Dermis blood vessel endothelial cell (primary cell): Measurements from ENCODE around the gene ZNF350. TPM values are rescaled to one million over a fixed set of nuclear protein-coding genes. Genes with fewer than 3 reads are reported as not detected.
A peak's percentile ranks its signal among the peaks of the same experiment; 100 is the strongest.
"Not testable (repeated sequence)": the region's sequence is repeated elsewhere in the genome, so short reads cannot be mapped to it uniquely, and the experiment has no call there.

Experiments
- DNase-seq: peaks from one replicate; pipeline ENCODE4 v3.0.0; 2010
- total RNA-seq: library from RNA; depleted of rRNA; stranded (reverse); fragments of >200 nt; gene quantifications from 2 replicates; pipeline ENCODE4 v1.2.3, GENCODE V29; 2014

The ZNF350 gene
- total RNA-seq, 1 donor from 2014 or later: 14.8 TPM

DNA sequence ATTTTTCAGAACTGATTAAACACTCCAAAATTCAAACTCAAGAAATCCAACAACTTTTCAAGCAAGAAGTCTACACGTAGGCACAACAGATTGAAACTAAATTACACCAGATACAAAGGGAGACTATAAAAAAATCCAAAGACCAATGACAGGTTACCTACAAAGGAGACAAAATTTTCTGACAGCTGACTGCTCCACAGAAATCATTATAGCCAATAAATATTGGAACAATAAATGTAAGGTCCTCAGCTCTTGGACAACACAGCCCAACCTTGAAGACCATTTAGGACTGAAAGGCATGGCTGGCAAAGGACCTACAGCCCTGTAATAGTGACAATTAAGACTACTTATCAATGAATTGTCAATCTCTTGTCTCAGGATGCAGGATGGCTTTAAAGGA lies 15.9 kb downstream of the ZNF350 start:
- DNase-seq: no peak

DNA sequence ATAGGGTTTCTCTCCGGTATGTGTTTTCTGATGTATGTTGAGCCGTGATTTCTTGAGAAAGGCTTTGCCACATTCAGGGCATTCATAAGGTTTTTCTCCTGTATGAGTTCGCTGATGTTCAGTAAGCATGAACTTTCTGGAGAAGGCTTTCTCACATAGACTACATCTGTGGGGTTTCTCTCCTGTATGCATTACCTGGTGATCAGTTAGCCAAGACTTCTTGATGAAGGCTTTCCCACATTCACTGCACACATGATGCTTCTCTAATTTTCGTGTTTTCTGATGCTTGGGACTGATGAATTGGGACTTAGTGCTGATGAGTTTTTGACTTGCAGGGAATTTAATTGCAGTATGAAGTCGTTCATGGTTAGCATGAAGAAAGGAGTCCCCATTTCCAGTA lies 21.1 kb downstream of the ZNF350 start:
- no peak for DNase-seq

DNA sequence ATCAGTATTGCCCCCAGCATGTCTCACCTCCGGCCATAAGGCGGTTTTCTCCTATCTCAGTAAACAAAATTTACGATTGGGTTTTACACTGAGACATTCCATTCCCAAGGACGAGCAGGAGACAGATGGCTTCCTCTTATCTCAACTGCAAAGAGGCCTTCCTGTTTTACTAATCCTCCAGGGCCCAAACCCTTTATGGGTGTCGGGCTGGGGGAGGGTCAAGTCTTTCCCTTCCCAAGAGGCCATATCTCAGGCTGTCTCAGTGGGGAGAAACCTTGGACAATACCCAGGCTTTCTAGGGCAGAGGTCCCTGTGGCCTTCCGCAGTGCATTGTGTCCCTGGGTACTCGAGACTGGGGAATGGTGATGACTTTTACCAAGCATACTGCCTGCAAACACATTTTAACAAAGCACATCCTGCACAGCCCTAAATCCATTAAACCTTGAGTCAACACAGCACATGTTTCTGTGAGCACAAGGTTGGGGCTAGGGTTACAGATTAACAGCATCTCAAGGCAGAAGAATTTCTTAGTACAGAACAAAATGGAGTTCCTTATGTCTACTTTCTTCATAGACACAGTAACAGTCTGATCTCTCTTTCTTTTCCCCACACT lies 25.9 kb downstream of the ZNF350 start:
- DNase-seq: not testable (repeated sequence)

DNA sequence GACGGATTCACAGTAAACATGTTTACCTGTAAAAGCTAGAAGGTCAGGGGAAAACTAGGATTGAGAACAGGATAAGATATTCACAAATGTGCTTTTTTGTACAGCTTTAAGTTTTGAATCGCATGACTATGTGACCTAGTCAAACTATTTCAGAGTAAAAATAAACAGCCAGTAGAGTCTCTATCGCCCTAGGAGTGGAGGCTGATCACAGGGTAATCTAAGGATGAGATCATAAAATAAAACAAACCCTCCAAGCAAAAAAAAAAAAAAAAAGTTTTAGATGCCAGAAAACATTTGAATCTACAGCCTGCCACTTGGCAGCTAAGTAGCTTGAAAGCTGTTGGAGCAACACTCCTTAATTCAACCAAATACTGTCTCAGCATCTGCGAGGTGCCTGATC lies 26.8 kb downstream of the ZNF350 start:
- DNase-seq: no peak

- DNase-seq: not testable (repeated sequence)
These were observed 28.8 kb downstream of the ZNF350 start for GRCh38 chr19:51957846-51958245.

GRCh38 chr19:51948975-51949374 lies 37.7 kb downstream of the ZNF350 start:
- DNase-seq: peak; percentile 5

DNA sequence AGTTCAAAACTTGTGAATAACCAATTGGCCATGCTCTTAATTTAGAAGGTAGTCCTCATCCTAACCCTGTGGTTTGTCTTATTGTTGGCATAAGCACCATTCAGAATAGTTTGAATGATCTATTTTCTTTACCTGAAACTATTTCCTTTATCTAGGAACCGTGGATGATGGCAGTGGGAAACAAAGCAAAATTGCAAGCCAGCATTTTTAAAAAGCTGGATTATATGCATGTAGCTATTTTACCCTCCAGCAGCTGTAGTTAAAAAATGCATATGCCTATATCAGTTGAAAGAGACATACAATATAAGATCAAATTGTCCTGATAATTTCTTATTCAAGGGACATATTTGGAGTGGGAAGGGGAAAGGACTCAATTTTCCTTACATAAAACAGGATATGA lies 40.0 kb downstream of the ZNF350 start:
- no peak for DNase-seq

- no peak for DNase-seq
These were observed 41.7 kb downstream of the ZNF350 start for GRCh38 chr19:51944798-51945552.

- no peak for DNase-seq
These were observed 47.7 kb downstream of the ZNF350 start for GRCh38 chr19:51938936-51939335.

- DNase-seq: no peak
These were observed 54.7 kb downstream of the ZNF350 start for GRCh38 chr19:51931921-51932320.

DNA sequence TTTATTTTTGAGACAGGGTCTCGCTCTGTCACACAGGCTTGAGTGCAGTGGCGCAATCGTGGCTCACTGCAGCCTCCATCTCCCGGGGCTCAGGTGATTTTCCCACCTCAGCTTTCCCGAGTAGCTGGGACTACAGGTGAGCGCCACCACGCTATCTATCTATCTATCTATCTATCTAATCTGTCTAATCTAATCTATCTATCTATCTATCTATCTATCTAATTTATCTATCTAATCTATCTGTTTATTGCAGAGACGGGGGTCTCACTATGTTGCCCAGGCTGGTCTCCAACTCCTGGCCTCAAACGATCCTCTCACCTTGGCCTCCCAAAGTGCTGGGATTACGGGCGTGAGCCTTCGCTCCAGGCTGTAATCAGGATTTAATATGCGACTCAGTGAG lies 58.8 kb downstream of the ZNF350 start:
- no peak for DNase-seq

DNA sequence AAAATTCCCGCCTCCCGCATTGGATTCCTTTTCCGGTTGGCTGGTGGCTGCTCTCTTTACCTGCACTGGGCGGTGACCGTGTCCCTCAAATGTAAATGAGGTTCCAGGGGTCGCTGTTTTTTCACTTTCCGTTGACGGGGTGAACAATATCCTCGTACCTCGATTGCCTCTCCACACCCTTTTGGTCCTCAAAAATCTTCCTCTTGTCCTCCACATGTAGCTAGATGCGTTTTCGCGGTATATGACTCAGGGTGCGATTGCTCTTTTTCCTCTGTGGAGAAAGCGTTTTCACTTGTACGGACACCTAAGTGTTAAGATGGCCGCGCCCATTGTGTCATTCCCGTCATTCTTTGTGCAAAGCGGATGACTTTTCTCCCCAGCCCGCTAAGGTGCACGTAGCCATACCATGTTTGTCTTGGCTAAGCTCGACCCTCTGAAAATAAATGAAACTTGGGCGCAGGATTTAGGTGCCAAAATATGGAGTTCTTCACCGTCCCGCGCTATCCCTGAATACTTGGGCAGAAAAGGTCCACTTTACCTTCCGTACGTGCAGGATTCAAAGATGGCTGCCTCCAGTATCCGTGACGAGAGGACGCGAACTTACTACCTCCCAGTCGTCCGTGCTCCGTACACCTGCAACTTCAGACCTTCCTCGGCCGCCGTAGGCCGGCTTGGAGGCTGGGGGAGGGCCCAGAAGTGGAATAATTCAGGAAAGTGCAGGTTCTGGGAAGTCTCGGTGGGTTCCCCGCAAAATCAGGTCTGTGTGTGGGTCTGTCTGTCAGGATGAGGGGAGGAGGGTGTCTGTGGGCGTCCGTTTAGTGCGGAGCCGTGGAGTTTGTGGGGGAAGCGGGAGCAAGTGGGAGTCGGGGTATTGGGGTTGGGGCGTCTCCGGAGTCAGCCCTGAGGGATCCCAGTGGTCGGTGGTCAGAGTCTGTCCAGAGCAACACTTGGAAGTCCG lies 59.6 kb downstream of the ZNF350 start, which contains the start of gene ZNF613:
ZNF613 (plus strand) TSS at position 689 of the 958 bp plus-strand sequence. CDS start 8,749 bp downstream, outside the sequence.
- DNase-seq: peak; percentile 97

DNA sequence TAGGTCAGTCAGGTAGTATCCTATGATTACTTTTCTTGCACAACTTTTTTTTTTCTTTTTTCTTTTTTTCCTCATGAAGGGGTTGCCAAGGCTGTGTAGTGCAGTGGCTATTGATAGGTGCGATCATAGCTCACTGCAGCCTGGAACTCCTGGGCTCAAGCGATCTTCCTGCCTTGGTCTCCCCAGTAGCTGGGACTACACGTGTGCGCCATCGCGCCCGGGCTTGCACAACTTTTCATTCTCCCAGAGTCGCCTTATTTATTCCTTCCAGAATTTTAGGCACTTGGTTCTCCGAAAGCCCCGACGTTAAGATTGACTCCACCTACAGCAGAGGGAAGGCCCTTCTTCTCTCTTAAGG lies 60.2 kb downstream of the ZNF350 start:
- no peak for DNase-seq

GRCh38 chr19:51921949-51922348 lies 64.7 kb downstream of the ZNF350 start:
- peak; percentile 2 for DNase-seq

DNA sequence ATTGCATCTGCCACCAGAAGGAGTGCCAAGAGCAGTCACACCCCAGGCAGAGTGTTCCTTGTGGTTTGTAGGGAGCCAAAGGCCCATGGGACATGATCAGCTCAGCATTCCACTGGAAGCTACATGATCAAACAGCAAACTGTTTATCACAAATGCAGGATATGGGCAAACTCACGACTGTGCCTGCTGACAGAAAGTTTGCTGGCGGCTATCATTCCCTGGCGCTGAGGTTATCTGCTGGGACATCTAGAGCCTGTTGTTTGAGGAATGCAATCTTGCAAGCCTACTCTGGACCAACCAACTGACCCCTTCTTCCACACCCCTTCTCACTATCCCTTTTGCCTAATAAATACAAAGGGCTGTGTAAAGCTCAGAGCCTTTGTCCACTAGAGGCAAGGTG lies 67.0 kb downstream of the ZNF350 start:
- DNase-seq: no peak

GRCh38 chr19:51916167-51916566 lies 70.5 kb downstream of the ZNF350 start:
- no peak for DNase-seq

- no peak for DNase-seq
These were observed 71.2 kb downstream of the ZNF350 start for GRCh38 chr19:51915324-51915867.

Other genes with a start within 250 kb of the ZNF350 start
- not detected in 2 replicates for gene FPR1, start 235.0 kb downstream of the ZNF350 start, total RNA-seq
- gene FPR2, start 225.7 kb downstream of the ZNF350 start, total RNA-seq: not detected in 2 replicates
- gene FPR3, start 191.7 kb downstream of the ZNF350 start, total RNA-seq: not detected in 2 replicates
- 3.0 and 4.4 TPM in 2 replicates for gene ZNF577, start 98.9 kb downstream of the ZNF350 start, total RNA-seq
- gene ZNF649, start 81.8 kb downstream of the ZNF350 start, total RNA-seq: 6.5 and 9.2 TPM in 2 replicates
- gene ZNF613, start 59.4 kb downstream of the ZNF350 start, total RNA-seq: 7.7 and 8.5 TPM in 2 replicates
- 11.9 and 12.9 TPM in 2 replicates for gene ZNF615, start 21.4 kb upstream of the ZNF350 start, total RNA-seq
- gene ZNF614, start 41.5 kb upstream of the ZNF350 start, total RNA-seq: 9.9 and 10.1 TPM in 2 replicates
- 6.5 and 10.0 TPM in 2 replicates for gene ZNF432, start 62.0 kb upstream of the ZNF350 start, total RNA-seq
- 13.5 and 22.5 TPM in 2 replicates for gene ZNF841, start 108.9 kb upstream of the ZNF350 start, total RNA-seq
- 8.5 and 9.2 TPM in 2 replicates for gene ZNF616, start 153.1 kb upstream of the ZNF350 start, total RNA-seq
- 10.2 and 10.7 TPM in 2 replicates for gene ZNF836, start 184.8 kb upstream of the ZNF350 start, total RNA-seq
- 154 and 363 TPM in 2 replicates for gene PPP2R1A, start 203.2 kb upstream of the ZNF350 start, total RNA-seq